WTC11 (cell line): ENCODE measurements around the gene FANCC. TPM values are rescaled to one million over a fixed set of nuclear protein-coding genes. Genes with fewer than 3 reads are reported as not detected.

Experiments used
- ATAC-seq: fragments of 200-7000 bp; cut with Tn5 transposase; 2 replicates; pipeline ENCODE4 v1.10.0; 2021; ENCODE audit warnings: mild to moderate bottlenecking, moderate library complexity
- CTCF ChIA-PET: fragments of 300-600 bp; sonication (Branson Sonifier 250); formaldehyde crosslinking; loops from one replicate; lab custom pipeline; 2021; ENCODE audit warnings: antibody characterized with exemption; lab: Charles Lee
- POLR2A ChIA-PET: fragments of 350-600 bp; sonication (Branson Sonifier 250); formaldehyde crosslinking; loops from one replicate; lab custom pipeline; 2021; ENCODE audit warnings: antibody characterized with exemption; lab: Charles Lee
- DNase-seq: peaks from one replicate; pipeline ENCODE4 v3.0.0; 2021; ENCODE audit warnings: low spot score
- H3K27ac Mint-ChIP-seq: 2 replicates; pipeline ENCODE4 v1.8.0; 2021; ENCODE audit warnings: mixed read lengths
- H3K27me3 Mint-ChIP-seq: 2 replicates; pipeline ENCODE4 v1.8.0; 2021; ENCODE audit warnings: low read depth, mild to moderate bottlenecking, moderate library complexity, mixed read lengths
- H3K36me3 Mint-ChIP-seq: 2 replicates; pipeline ENCODE4 v1.8.0; 2021; ENCODE audit warnings: mixed read lengths
- H3K4me1 Mint-ChIP-seq: 2 replicates; pipeline ENCODE4 v1.8.0; 2022; ENCODE audit warnings: mixed read lengths
- H3K4me3 Mint-ChIP-seq: 2 replicates; pipeline ENCODE4 v1.8.0; 2021; ENCODE audit warnings: mild to moderate bottlenecking, moderate library complexity, mixed read lengths
- H3K9me3 Mint-ChIP-seq: 2 replicates; pipeline ENCODE4 v1.8.0; 2021; ENCODE audit warnings: mixed read lengths
- ATF1 ChIP-seq: sonication (generic); formaldehyde crosslinking; IDR thresholded peaks from 2 replicates; pipeline ENCODE4 v1.8.1; 2023; ENCODE audit warnings: mild to moderate bottlenecking, moderate library complexity, missing genetic modification reagents
- CBFB ChIP-seq: sonication (generic); formaldehyde crosslinking; IDR thresholded peaks from 2 replicates; pipeline ENCODE4 v1.8.1; 2022; ENCODE audit warnings: mild to moderate bottlenecking, low read depth, missing genetic modification reagents
- GABPB1 ChIP-seq: sonication (generic); formaldehyde crosslinking; IDR thresholded peaks from 2 replicates; pipeline ENCODE4 v1.8.1; 2023; ENCODE audit warnings: mild to moderate bottlenecking, missing genetic modification reagents
- NFE2L1 ChIP-seq: sonication (generic); formaldehyde crosslinking; IDR thresholded peaks from 2 replicates; pipeline ENCODE4 v1.8.1; 2023; ENCODE audit warnings: missing genetic modification reagents
- ZNF219 ChIP-seq: sonication (generic); formaldehyde crosslinking; IDR thresholded peaks from 2 replicates; pipeline ENCODE4 v1.8.0; 2023; ENCODE audit warnings: missing genetic modification reagents, mild to moderate bottlenecking, borderline replicate concordance
- ZNF232 ChIP-seq: sonication (generic); formaldehyde crosslinking; IDR thresholded peaks from 2 replicates; pipeline ENCODE4 v1.8.0; 2022; ENCODE audit warnings: mild to moderate bottlenecking, missing genetic modification reagents
- ZNF423 ChIP-seq: fragments of 250-450 bp; sonication (Bioruptor Pico); IDR thresholded peaks from 2 replicates; pipeline ENCODE4 v2.1.2; 2022; ENCODE audit warnings: mild to moderate bottlenecking, moderate library complexity
- total RNA-seq: library from RNA; stranded (reverse); gene quantifications from 3 replicates; pipeline ENCODE4 v1.2.3, GENCODE V29; 2021
- TF ChIP-seq, protein P1 (sequence below): sonication (generic); formaldehyde crosslinking; IDR thresholded peaks from 2 replicates; pipeline ENCODE4 v1.8.0; 2023; ENCODE audit warnings: missing genetic modification reagents, mild to moderate bottlenecking, borderline replicate concordance
- TF ChIP-seq, protein P2 (sequence below): sonication (generic); formaldehyde crosslinking; IDR thresholded peaks from 2 replicates; pipeline ENCODE4 v1.8.1; 2023; ENCODE audit warnings: mild to moderate bottlenecking, missing genetic modification reagents
- TF ChIP-seq, protein P3 (sequence below): sonication (generic); formaldehyde crosslinking; IDR thresholded peaks from 2 replicates; pipeline ENCODE4 v1.8.1; 2022; ENCODE audit warnings: low read depth, mild to moderate bottlenecking, moderate library complexity, missing genetic modification reagents, borderline replicate concordance
- TF ChIP-seq, protein P4 (sequence below): fragments of 200-600 bp; IDR thresholded peaks from 2 replicates; pipeline ENCODE4 v1.8.0; 2022; ENCODE audit warnings: antibody characterized with exemption
- TF ChIP-seq, protein P5 (sequence below): sonication (generic); formaldehyde crosslinking; IDR thresholded peaks from 2 replicates; pipeline ENCODE4 v1.8.1; 2023; ENCODE audit warnings: mild to moderate bottlenecking, moderate library complexity, missing genetic modification reagents
- TF ChIP-seq, protein P6 (sequence below): sonication (generic); formaldehyde crosslinking; IDR thresholded peaks from 2 replicates; pipeline ENCODE4 v1.8.0; 2023; ENCODE audit warnings: mild to moderate bottlenecking, missing genetic modification reagents

FANCC gene
- total RNA-seq, 1 experiment from 2014 or later: 10.9 TPM

DNA sequence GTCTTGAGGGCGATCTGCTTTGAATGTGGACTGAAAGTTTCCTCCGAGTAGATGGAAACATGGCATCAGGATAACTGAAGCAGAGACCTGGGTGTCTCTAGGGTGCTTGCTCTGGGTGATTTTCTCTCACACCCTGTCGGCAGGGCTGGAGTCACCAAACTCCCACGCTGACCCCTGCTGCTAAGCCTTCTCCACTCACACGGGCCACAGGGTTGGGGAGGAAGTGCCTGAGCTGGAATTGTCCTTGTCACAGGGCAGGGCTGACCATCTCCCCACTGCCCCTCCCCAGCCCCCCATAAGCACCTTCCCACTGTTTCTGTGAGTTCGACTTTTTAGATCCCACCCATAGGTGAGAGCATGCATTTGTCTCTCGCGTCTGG is 212.9 kb downstream of the FANCC start (continued):
- TF ChIP-seq, protein P1, sequence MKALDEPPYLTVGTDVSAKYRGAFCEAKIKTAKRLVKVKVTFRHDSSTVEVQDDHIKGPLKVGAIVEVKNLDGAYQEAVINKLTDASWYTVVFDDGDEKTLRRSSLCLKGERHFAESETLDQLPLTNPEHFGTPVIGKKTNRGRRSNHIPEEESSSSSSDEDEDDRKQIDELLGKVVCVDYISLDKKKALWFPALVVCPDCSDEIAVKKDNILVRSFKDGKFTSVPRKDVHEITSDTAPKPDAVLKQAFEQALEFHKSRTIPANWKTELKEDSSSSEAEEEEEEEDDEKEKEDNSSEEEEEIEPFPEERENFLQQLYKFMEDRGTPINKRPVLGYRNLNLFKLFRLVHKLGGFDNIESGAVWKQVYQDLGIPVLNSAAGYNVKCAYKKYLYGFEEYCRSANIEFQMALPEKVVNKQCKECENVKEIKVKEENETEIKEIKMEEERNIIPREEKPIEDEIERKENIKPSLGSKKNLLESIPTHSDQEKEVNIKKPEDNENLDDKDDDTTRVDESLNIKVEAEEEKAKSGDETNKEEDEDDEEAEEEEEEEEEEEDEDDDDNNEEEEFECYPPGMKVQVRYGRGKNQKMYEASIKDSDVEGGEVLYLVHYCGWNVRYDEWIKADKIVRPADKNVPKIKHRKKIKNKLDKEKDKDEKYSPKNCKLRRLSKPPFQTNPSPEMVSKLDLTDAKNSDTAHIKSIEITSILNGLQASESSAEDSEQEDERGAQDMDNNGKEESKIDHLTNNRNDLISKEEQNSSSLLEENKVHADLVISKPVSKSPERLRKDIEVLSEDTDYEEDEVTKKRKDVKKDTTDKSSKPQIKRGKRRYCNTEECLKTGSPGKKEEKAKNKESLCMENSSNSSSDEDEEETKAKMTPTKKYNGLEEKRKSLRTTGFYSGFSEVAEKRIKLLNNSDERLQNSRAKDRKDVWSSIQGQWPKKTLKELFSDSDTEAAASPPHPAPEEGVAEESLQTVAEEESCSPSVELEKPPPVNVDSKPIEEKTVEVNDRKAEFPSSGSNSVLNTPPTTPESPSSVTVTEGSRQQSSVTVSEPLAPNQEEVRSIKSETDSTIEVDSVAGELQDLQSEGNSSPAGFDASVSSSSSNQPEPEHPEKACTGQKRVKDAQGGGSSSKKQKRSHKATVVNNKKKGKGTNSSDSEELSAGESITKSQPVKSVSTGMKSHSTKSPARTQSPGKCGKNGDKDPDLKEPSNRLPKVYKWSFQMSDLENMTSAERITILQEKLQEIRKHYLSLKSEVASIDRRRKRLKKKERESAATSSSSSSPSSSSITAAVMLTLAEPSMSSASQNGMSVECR (CRISPR knock-in tag): no peak

DNA sequence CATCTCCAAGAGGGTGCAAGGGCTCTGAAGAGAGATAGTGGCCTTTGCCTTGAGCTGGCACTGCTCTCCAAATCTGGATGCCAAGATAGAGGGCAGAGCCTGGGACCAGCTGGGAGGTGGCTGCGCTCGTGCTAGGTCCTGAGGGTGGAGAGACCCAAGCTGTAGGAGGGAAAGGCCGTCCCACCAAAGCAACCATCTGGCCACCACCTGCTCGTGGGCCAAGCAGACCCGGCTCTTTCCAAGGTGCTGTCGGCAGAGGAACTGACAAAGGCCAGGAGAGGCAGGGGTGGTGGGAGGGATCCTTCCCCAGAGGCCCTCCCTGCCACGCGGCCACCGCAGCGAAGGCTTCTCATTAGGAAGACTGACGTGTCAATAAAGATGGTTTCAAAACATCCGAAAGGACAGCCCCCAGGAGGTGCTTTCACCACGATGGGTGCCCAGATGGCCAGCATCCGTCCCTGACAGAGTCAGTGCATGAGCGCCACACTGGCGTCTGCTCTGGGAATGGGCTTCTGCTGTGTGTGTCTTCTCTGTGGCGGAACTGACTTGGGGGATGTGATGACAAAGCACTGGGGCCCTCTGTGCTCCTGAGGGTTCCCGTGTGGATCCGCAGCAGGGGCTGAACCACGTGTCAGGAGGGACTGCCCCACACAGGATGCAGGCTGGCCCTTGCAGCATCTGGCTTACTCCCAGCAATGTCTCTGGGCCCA is 213.5 kb downstream of the FANCC start:
- H3K27me3 Mint-ChIP-seq: no peaks in the 10 kb centered on the region
- H3K9me3 Mint-ChIP-seq: no peaks in the 10 kb centered on the region
- CTCF ChIA-PET: interaction anchor here (0.6 to 4.0 kb wide), 9 partner anchors 8 to 64 kb away, joined by 3 to 39 read pairs (median 17); no protein-coding TSS in a partner anchor
- H3K4me3 Mint-ChIP-seq: no peak overlapping the region
- H3K36me3 Mint-ChIP-seq: 0 out of 2 replicates have a peak, but pooled peaks cover 4% of the 10 kb centered on the region
- DNase-seq (no peak), ATAC-seq (no peak)
- POLR2A ChIA-PET: no interaction called here
- no peak overlapping the region for H3K27ac Mint-ChIP-seq
- peaks cover 13% of the 10 kb centered on the region for H3K4me1 Mint-ChIP-seq
- TF ChIP-seq GABPB1 (CRISPR knock-in tag): no peak
- TF ChIP-seq, protein P2, sequence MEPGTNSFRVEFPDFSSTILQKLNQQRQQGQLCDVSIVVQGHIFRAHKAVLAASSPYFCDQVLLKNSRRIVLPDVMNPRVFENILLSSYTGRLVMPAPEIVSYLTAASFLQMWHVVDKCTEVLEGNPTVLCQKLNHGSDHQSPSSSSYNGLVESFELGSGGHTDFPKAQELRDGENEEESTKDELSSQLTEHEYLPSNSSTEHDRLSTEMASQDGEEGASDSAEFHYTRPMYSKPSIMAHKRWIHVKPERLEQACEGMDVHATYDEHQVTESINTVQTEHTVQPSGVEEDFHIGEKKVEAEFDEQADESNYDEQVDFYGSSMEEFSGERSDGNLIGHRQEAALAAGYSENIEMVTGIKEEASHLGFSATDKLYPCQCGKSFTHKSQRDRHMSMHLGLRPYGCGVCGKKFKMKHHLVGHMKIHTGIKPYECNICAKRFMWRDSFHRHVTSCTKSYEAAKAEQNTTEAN (CRISPR knock-in tag): no peak
- no peak for TF ChIP-seq ATF1 (CRISPR knock-in tag)
- TF ChIP-seq ZNF423 (CRISPR knock-in tag): no peak
- no peak for TF ChIP-seq ZNF232
- TF ChIP-seq, protein P1 (CRISPR knock-in tag): no peak
- TF ChIP-seq, protein P3, sequence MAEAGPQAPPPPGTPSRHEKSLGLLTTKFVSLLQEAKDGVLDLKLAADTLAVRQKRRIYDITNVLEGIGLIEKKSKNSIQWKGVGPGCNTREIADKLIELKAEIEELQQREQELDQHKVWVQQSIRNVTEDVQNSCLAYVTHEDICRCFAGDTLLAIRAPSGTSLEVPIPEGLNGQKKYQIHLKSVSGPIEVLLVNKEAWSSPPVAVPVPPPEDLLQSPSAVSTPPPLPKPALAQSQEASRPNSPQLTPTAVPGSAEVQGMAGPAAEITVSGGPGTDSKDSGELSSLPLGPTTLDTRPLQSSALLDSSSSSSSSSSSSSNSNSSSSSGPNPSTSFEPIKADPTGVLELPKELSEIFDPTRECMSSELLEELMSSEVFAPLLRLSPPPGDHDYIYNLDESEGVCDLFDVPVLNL: no peak
- TF ChIP-seq CBFB: no peak
- TF ChIP-seq, protein P4, sequence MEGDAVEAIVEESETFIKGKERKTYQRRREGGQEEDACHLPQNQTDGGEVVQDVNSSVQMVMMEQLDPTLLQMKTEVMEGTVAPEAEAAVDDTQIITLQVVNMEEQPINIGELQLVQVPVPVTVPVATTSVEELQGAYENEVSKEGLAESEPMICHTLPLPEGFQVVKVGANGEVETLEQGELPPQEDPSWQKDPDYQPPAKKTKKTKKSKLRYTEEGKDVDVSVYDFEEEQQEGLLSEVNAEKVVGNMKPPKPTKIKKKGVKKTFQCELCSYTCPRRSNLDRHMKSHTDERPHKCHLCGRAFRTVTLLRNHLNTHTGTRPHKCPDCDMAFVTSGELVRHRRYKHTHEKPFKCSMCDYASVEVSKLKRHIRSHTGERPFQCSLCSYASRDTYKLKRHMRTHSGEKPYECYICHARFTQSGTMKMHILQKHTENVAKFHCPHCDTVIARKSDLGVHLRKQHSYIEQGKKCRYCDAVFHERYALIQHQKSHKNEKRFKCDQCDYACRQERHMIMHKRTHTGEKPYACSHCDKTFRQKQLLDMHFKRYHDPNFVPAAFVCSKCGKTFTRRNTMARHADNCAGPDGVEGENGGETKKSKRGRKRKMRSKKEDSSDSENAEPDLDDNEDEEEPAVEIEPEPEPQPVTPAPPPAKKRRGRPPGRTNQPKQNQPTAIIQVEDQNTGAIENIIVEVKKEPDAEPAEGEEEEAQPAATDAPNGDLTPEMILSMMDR: no peak
- TF ChIP-seq, protein P5, sequence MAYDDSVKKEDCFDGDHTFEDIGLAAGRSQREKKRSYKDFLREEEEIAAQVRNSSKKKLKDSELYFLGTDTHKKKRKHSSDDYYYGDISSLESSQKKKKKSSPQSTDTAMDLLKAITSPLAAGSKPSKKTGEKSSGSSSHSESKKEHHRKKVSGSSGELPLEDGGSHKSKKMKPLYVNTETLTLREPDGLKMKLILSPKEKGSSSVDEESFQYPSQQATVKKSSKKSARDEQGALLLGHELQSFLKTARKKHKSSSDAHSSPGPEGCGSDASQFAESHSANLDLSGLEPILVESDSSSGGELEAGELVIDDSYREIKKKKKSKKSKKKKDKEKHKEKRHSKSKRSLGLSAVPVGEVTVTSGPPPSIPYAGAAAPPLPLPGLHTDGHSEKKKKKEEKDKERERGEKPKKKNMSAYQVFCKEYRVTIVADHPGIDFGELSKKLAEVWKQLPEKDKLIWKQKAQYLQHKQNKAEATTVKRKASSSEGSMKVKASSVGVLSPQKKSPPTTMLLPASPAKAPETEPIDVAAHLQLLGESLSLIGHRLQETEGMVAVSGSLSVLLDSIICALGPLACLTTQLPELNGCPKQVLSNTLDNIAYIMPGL (CRISPR knock-in tag): no peak
- no peak for TF ChIP-seq ZNF219 (CRISPR knock-in tag)
- TF ChIP-seq, protein P6, sequence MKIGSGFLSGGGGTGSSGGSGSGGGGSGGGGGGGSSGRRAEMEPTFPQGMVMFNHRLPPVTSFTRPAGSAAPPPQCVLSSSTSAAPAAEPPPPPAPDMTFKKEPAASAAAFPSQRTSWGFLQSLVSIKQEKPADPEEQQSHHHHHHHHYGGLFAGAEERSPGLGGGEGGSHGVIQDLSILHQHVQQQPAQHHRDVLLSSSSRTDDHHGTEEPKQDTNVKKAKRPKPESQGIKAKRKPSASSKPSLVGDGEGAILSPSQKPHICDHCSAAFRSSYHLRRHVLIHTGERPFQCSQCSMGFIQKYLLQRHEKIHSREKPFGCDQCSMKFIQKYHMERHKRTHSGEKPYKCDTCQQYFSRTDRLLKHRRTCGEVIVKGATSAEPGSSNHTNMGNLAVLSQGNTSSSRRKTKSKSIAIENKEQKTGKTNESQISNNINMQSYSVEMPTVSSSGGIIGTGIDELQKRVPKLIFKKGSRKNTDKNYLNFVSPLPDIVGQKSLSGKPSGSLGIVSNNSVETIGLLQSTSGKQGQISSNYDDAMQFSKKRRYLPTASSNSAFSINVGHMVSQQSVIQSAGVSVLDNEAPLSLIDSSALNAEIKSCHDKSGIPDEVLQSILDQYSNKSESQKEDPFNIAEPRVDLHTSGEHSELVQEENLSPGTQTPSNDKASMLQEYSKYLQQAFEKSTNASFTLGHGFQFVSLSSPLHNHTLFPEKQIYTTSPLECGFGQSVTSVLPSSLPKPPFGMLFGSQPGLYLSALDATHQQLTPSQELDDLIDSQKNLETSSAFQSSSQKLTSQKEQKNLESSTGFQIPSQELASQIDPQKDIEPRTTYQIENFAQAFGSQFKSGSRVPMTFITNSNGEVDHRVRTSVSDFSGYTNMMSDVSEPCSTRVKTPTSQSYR (CRISPR knock-in tag): no peak
- no peak for TF ChIP-seq NFE2L1 (CRISPR knock-in tag)
